K562 (cell line): ENCODE data around the gene AOC3. TPM values are rescaled to one million over a fixed set of nuclear protein-coding genes. Genes with fewer than 3 reads are reported as not detected.
A peak's percentile ranks its signal among the peaks of the same experiment; 100 is the strongest.

Source experiments
- ATAC-seq: fragments of 200-7000 bp; cut with Tn5 transposase; 3 replicates; pipeline ENCODE4 v1.9.1; 2020; ENCODE audit warnings: moderate library complexity
- BruUV-seq: library from RNA; stranded (reverse); fragments of 400-500 nt; replicated peaks from 2 replicates; lab custom pipeline; 2021; lab: Mats Ljungman, UMichigan
- CTCF ChIA-PET: fragments of 300-600 bp; formaldehyde crosslinking; extraction: SDS; loops from one replicate; lab custom pipeline; 2021; ENCODE audit warnings: low intra/inter-chr PET ratio; lab: Yijun Ruan, JAX
- POLR2A ChIA-PET: fragments of 300-600, 350-650 bp; sonication (Branson Sonifier 250); formaldehyde crosslinking; extraction: SDS; loops from one replicate; lab custom pipeline; 2021; ENCODE audit warnings: antibody characterized with exemption, inconsistent platforms; lab: Yijun Ruan, JAX
- DNase-seq, 4 experiments: peaks; one replicate each; pipeline versions ENCODE4 v3.0.0 to v3.0.0-alpha.2; 2011 to 2018; ENCODE audit warnings: low spot score in 3 of 4, mixed read lengths in 3 of 4; ENCODE audit errors: extremely low read depth in 1 of 4
- FAIRE-seq: peaks from 2 replicates; lab custom pipeline; 2011; peaks lifted over from hg19 to GRCh38; lab: Jason Lieb, UNC
- H2AFZ ChIP-seq: 2 replicates; pipeline ENCODE4 v1.6.0; 2011; ENCODE audit warnings: low read depth, low read length, control low read depth, inconsistent platforms
- H3K27ac ChIP-seq: fragments of 200-600 bp; 3 replicates; pipeline ENCODE4 v1.8.0; 2011; ENCODE audit warnings: low read depth, mild to moderate bottlenecking, control low read depth, inconsistent platforms, low read length, moderate library complexity, mixed read lengths; ENCODE audit errors: extremely low read depth
- H3K27me3 ChIP-seq, 2 experiments: fragments of 300-600 bp in 1 of 2; 2 replicates in 1 of 2; 3 replicates in 1 of 2; pipeline versions ENCODE4 v1.6.0 to v1.8.0; 2011; ENCODE audit warnings: inconsistent platforms in 2 of 2, low read length in 2 of 2, mild to moderate bottlenecking in 1 of 2, mixed read lengths in 1 of 2, moderate library complexity in 1 of 2; ENCODE audit not compliant: control insufficient read depth in 2 of 2, insufficient read depth in 2 of 2
- H3K36me3 ChIP-seq: fragments of 300-600 bp; 3 replicates; pipeline ENCODE4 v1.8.0; 2011; ENCODE audit warnings: mild to moderate bottlenecking, low read length, inconsistent platforms; ENCODE audit not compliant: control insufficient read depth, insufficient read depth
- H3K4me1 ChIP-seq, 2 experiments: fragments of 200-600 bp in 1 of 2; replicated peaks in 1 of 2; 2 replicates in 1 of 2; 3 replicates in 1 of 2; pipeline versions ENCODE4 v1.5.1 to v1.8.0; 2011; ENCODE audit warnings: inconsistent platforms in 2 of 2, low read length in 2 of 2, mild to moderate bottlenecking in 1 of 2, mixed read lengths in 1 of 2, moderate library complexity in 1 of 2; ENCODE audit not compliant: control insufficient read depth in 2 of 2, insufficient read depth in 2 of 2
- H3K4me2 ChIP-seq: 2 replicates; pipeline ENCODE4 v1.6.1; 2011; ENCODE audit warnings: low read length, control low read depth, inconsistent platforms, mixed read lengths; ENCODE audit not compliant: insufficient read depth
- H3K4me3 ChIP-seq: fragments of 200-600 bp; sonication (generic), shearing (Covaris generic); 2 replicates; pipeline ENCODE4 v1.5.1; 2016; ENCODE audit warnings: control low read depth, inconsistent platforms
- H3K79me2 ChIP-seq: fragments of 200-600 bp; 3 replicates; pipeline ENCODE4 v1.8.0; 2011; ENCODE audit warnings: low read length, inconsistent platforms; ENCODE audit not compliant: control insufficient read depth, insufficient read depth
- H3K9ac ChIP-seq, 2 experiments: 2 replicates each; pipeline versions ENCODE4 v1.6.0 to v1.6.1; 2011; ENCODE audit warnings: low read depth in 2 of 2, low read length in 2 of 2, control low read depth in 1 of 2, inconsistent platforms in 1 of 2, mild to moderate bottlenecking in 1 of 2, mixed read lengths in 1 of 2; ENCODE audit not compliant: insufficient read depth in 1 of 2
- H3K9me1 ChIP-seq: one replicate; pipeline ENCODE4 v1.6.0; 2011; ENCODE audit warnings: inconsistent platforms, mild to moderate bottlenecking, low read length, moderate library complexity; ENCODE audit not compliant: control insufficient read depth, insufficient read depth
- H3K9me3 ChIP-seq: replicated peaks from 2 replicates; pipeline ENCODE4 v1.5.1; 2011; ENCODE audit warnings: low read depth, low read length, inconsistent platforms; ENCODE audit not compliant: control insufficient read depth, insufficient read depth
- H4K20me1 ChIP-seq: replicated peaks from 2 replicates; pipeline ENCODE4 v1.6.1; 2011; ENCODE audit warnings: low read length, inconsistent platforms, mixed read lengths; ENCODE audit not compliant: control insufficient read depth, insufficient read depth
- ASH1L ChIP-seq: fragments of 450-650 bp; IDR thresholded peaks from 2 replicates; pipeline ENCODE4 v1.6.1; 2018; ENCODE audit warnings: borderline replicate concordance, mild to moderate bottlenecking, low read depth; ENCODE audit not compliant: partially characterized antibody
- CBX3 ChIP-seq, 2 experiments: IDR thresholded peaks; 1 replicate in 1 of 2; 2 replicates in 1 of 2; pipeline ENCODE4 v1.6.1; 2012; ENCODE audit warnings: inconsistent platforms in 2 of 2, low read length in 2 of 2, borderline replicate concordance in 1 of 2, control low read depth in 1 of 2
- EP400 ChIP-seq: fragments of 450-650 bp; IDR thresholded peaks from 2 replicates; pipeline ENCODE4 v1.6.1; 2017; ENCODE audit warnings: antibody characterized with exemption, mild to moderate bottlenecking, moderate library complexity
- MCM5 ChIP-seq: fragments of 450-650 bp; IDR thresholded peaks from 2 replicates; pipeline ENCODE4 v1.6.1; 2016; ENCODE audit warnings: low read depth
- PBX2 ChIP-seq, 2 experiments: IDR thresholded peaks in 1 of 2; conservative IDR thresholded peaks in 1 of 2; 2 replicates each; pipeline ENCODE4 v1.6.1; 2016; ENCODE audit warnings: low read depth in 2 of 2, mild to moderate bottlenecking in 1 of 2, missing compliant biosample characterization in 1 of 2, missing genetic modification characterization in 1 of 2, moderate library complexity in 1 of 2
- POLR2AphosphoS5 ChIP-seq: IDR thresholded peaks from 2 replicates; pipeline ENCODE4 v1.6.1; 2011; ENCODE audit warnings: mild to moderate bottlenecking, low read depth, low read length, moderate library complexity; ENCODE audit not compliant: control insufficient read depth, insufficient read depth
- RAD21 ChIP-seq, 2 experiments: fragments of 250-450 bp in 1 of 2; fragments of 450-650 bp in 1 of 2; sonication (Bioruptor Pico) in 1 of 2; formaldehyde crosslinking in 1 of 2; IDR thresholded peaks in 1 of 2; conservative IDR thresholded peaks in 1 of 2; 2 replicates each; pipeline versions ENCODE4 v1.4.0 to v1.8.0; 2020 to 2022; ENCODE audit warnings: mild to moderate bottlenecking in 2 of 2, moderate library complexity in 1 of 2
- SMAD4 ChIP-seq: fragments of 250-450 bp; sonication (Bioruptor Pico); conservative IDR thresholded peaks from 2 replicates; pipeline ENCODE4 v1.8.0; 2021; ENCODE audit warnings: inconsistent platforms, mild to moderate bottlenecking, moderate library complexity
- TCF7L2 ChIP-seq: fragments of 150-350 bp; IDR thresholded peaks from 2 replicates; pipeline ENCODE4 v1.6.1; 2016; ENCODE audit warnings: low read depth, mild to moderate bottlenecking, low read length, moderate library complexity
- ZNF311 ChIP-seq: fragments of 250-450 bp; sonication (Bioruptor Pico); IDR thresholded peaks from 2 replicates; pipeline ENCODE4 v1.4.0; 2020; ENCODE audit warnings: mild to moderate bottlenecking, moderate library complexity
- ZNF518B ChIP-seq: fragments of 250-450 bp; sonication (Bioruptor Pico); IDR thresholded peaks from 2 replicates; pipeline ENCODE4 v1.5.0; 2021; ENCODE audit warnings: mild to moderate bottlenecking, moderate library complexity
- WGBS: fragments of 100-300 bp; shearing (Covaris generic); methylation state at CpG from one replicate; pipeline ENCODE4 v1.1.6; 2016; ENCODE audit warnings: low coverage, mixed read lengths; ENCODE audit not compliant: insufficient coverage; ENCODE audit errors: missing lambda C conversion rate; 5-methylcytosine and 5-hydroxymethylcytosine counted together
- in situ Hi-C: fragments of 300-500 bp; cut with MboI; formaldehyde crosslinking; loops from 4 replicates; pipeline ENCODE4 v1.15.0; 2018; ENCODE audit warnings: inconsistent platforms, mixed read lengths
- intact Hi-C: fragments of 100-400 bp; cut with micrococcal nuclease; formaldehyde crosslinking; loops from 2 replicates; pipeline ENCODE4 v1.14.2; 2022
- polyA plus RNA-seq, 8 experiments: library from polyadenylated mRNA; depleted of rRNA in 4 of 8; stranded (reverse) in 5 of 8; unstranded in 3 of 8; fragments of >200 nt; fragmentation: Nextera tagmentation in 2 of 8; fragmentation: Illumina TruSeq in 1 of 8; extraction: Ambion mirVana in 2 of 8; extraction: Trizol in 1 of 8; gene quantifications; 2 replicates each; pipeline versions ENCODE4 v1.2.1 to v1.2.3, GENCODE V29; 2011 to 2014; ENCODE audit warnings: inconsistent platforms in 1 of 8, missing spikeins in 1 of 8
- total RNA-seq, 7 experiments: library from RNA; depleted of rRNA in 6 of 7; stranded (reverse); fragments of >200 nt in 6 of 7; fragmentation: Illumina TruSeq in 2 of 7; extraction: Trizol in 2 of 7; gene quantifications; 2 replicates each; pipeline versions ENCODE4 v1.2.1 to v1.2.3, GENCODE V29; 2011 to 2021; ENCODE audit warnings: low replicate concordance in 1 of 7
- TF ChIP-seq, protein P1 (sequence below): fragments of 450-650 bp; IDR thresholded peaks from 2 replicates; pipeline ENCODE4 v1.6.1; 2016

Gene AOC3
- total and polyA plus RNA-seq, 9 of the 15 experiments (the other 6 are each of a cell fraction or from before 2014, with no cell fraction given): 0.09 to 0.42 (median 0.22) TPM; not detected in 3

DNA sequence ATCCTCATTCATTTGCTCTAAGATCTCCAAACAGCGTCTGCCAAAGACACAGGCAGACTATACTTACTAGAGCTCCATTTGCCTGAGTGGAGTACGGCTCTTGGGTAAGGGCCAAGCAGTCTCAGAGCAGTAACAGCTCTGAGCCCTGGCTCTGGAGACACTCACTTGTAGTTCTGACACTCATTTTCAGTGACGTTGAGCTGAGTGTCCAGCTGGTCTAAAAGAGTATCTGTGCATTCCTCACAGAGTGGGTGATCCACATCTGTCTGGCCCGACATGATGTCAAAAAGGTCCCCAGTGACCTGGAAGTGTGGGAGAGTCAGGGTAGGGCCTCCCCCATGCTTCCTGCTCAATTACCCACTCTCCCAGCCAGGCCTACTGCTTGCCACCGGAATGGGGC lies 32.6 kb upstream of the AOC3 start (continued):
- TF ChIP-seq ZNF518B (no peak), ASH1L (no peak), POLR2AphosphoS5 (no peak), ZNF311 (no peak), TCF7L2 (no peak), EP400 (no peak)

GRCh38 chr17:42819939-42820535 lies 31.0 kb upstream of the AOC3 start:
- peak; percentile 78 for FAIRE-seq
- in situ Hi-C loops: loop anchor here (5.0 kb wide), 1 partner anchor 98 kb away; no protein-coding TSS in a partner anchor
- Histone ChIP-seq H2AFZ (no peak overlapping the region), H3K4me1 (peaks cover 0 to 18% of the 10 kb centered on the region in 2 experiments; a peak in 2 of 5 replicates), H3K4me2 (no peak overlapping the region), H3K27ac (no peak overlapping the region), H3K9me1 (no peaks in the 10 kb centered on the region), H4K20me1 (no peaks in the 10 kb centered on the region), H3K9me3 (no peaks in the 10 kb centered on the region), H3K36me3 (peaks cover 74% of the 10 kb centered on the region), H3K79me2 (peaks cover 25% of the 10 kb centered on the region), H3K4me3 (no peak overlapping the region), H3K9ac (no peak overlapping the region), H3K27me3 (no peaks in the 10 kb centered on the region)
- intact Hi-C loops: no loop called here
- DNase-seq: peak; percentile 64 to 86 (median 67)
- 0% methylated on average over 2 of the region's 2 CpGs for WGBS
- peak; percentile 78 for ATAC-seq
- ChIA-PET POLR2A (interaction anchor here (0.7 to 1.0 kb wide), 2 partner anchors 13 to 76 kb away, joined by 3 read pairs; partner anchors contain the start of gene PSME3), CTCF (no interaction called here)
- no TSS peak for BruUV-seq
- TF ChIP-seq MCM5 (no peak), RAD21 (CRISPR knock-in tag; conservative IDR thresholded peaks at IDR 0.05 in 1 of 2, IDR thresholded peaks at IDR 0.05 in 1 of 2) (peak in 1 of 2 experiments; percentile 42; a peak in 2 of 4 replicates), PBX2 (CRISPR knock-in tag; IDR thresholded peaks at IDR 0.05; ENCODE audit: low read depth) (no peak), PBX2 (tag; conservative IDR thresholded peaks at IDR 0.05; ENCODE audit: low read depth) (peak; percentile 79), SMAD4 (CRISPR knock-in tag) (no peak), CBX3 (IDR thresholded peaks at IDR 0.05; ENCODE audit: borderline replicate concordance in 1 of 2, low read length in 2 of 2) (0 out of 3 replicates have a peak, but pooled peaks of 1 of the 2 experiments have one; percentile 14)
- TF ChIP-seq, protein P1, sequence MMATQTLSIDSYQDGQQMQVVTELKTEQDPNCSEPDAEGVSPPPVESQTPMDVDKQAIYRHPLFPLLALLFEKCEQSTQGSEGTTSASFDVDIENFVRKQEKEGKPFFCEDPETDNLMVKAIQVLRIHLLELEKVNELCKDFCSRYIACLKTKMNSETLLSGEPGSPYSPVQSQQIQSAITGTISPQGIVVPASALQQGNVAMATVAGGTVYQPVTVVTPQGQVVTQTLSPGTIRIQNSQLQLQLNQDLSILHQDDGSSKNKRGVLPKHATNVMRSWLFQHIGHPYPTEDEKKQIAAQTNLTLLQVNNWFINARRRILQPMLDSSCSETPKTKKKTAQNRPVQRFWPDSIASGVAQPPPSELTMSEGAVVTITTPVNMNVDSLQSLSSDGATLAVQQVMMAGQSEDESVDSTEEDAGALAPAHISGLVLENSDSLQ: peak; percentile 90
